HG02973 (cell line): ENCODE measurements around the gene ZPBP.
"Not testable (repeated sequence)": the region's sequence is repeated elsewhere in the genome, so short reads cannot be mapped to it uniquely, and the experiment has no call there.

Source experiments
- ATAC-seq: cut with Tn5 transposase; IDR thresholded peaks from one replicate; pipeline ENCODE4 v1.9.1; 2021; ENCODE audit warnings: moderate library complexity; ENCODE audit not compliant: unreplicated experiment

Gene ZPBP

GRCh38 chr7:50047716-50048115, 45.3 kb downstream of the ZPBP start:
- no peak for ATAC-seq

- not testable (repeated sequence) for ATAC-seq
Measured at GRCh38 chr7:50041165-50041564, 51.9 kb downstream of the ZPBP start.

- no peak for ATAC-seq
Measured at GRCh38 chr7:50037086-50037485, 56.0 kb downstream of the ZPBP start.

- no peak for ATAC-seq
Measured at GRCh38 chr7:50022991-50023390, 70.1 kb downstream of the ZPBP start.

GRCh38 chr7:50022451-50022850, 70.6 kb downstream of the ZPBP start:
- no peak for ATAC-seq

GRCh38 chr7:49995681-49996080, 97.4 kb downstream of the ZPBP start:
- no peak for ATAC-seq

GRCh38 chr7:49986191-49986590, 106.9 kb downstream of the ZPBP start:
- ATAC-seq = no peak

- ATAC-seq = no peak
Measured at GRCh38 chr7:49980465-49980864, 112.6 kb downstream of the ZPBP start.

GRCh38 chr7:49976238-49976637, 116.8 kb downstream of the ZPBP start:
- no peak for ATAC-seq

- ATAC-seq = no peak
Measured at GRCh38 chr7:49974035-49974434, 119.0 kb downstream of the ZPBP start.

- ATAC-seq = no peak
Measured at GRCh38 chr7:49937608-49938007, 155.4 kb downstream of the ZPBP start.

- ATAC-seq = no peak
Measured at GRCh38 chr7:49931627-49932026, 161.4 kb downstream of the ZPBP start.

- ATAC-seq = no peak
Measured at GRCh38 chr7:49928787-49929186, 164.3 kb downstream of the ZPBP start.

- ATAC-seq = no peak
Measured at GRCh38 chr7:49927631-49928030, 165.4 kb downstream of the ZPBP start.

GRCh38 chr7:49926720-49927119, 166.3 kb downstream of the ZPBP start:
- no peak for ATAC-seq

GRCh38 chr7:49911909-49912308, 181.1 kb downstream of the ZPBP start:
- ATAC-seq = no peak

GRCh38 chr7:49894543-49894942, 198.5 kb downstream of the ZPBP start:
- no peak for ATAC-seq

GRCh38 chr7:49893131-49893530, 199.9 kb downstream of the ZPBP start:
- no peak for ATAC-seq

GRCh38 chr7:49892481-49892880, 200.6 kb downstream of the ZPBP start:
- no peak for ATAC-seq
